H1 (cell line): ENCODE results near the gene ACBD6.

Source experiments
- CHD1 ChIP-seq: IDR thresholded peaks from 2 replicates; pipeline ENCODE4 v1.6.1; 2012; ENCODE audit warnings: low read depth, low read length, improper control_type of control experiment
- POLR2A ChIP-seq, 2 experiments: IDR thresholded peaks; 1 replicate in 1 of 2; 2 replicates in 1 of 2; pipeline ENCODE4 v1.6.1; 2011; ENCODE audit warnings: low read depth in 2 of 2, low read length in 2 of 2, mild to moderate bottlenecking in 2 of 2; ENCODE audit errors: control extremely low read depth in 1 of 2
- POLR2AphosphoS5 ChIP-seq: IDR thresholded peaks from 2 replicates; pipeline ENCODE4 v1.6.1; 2011; ENCODE audit warnings: low read depth, low read length
- RFX5 ChIP-seq: IDR thresholded peaks from 2 replicates; pipeline ENCODE4 v1.6.1; 2011; ENCODE audit warnings: low read depth, low read length, improper control_type of control experiment, borderline replicate concordance
- RNF2 ChIP-seq: fragments of 200-900, 300-1000 bp; sonication (generic); IDR thresholded peaks from 2 replicates; pipeline ENCODE4 v1.7.1; 2016; ENCODE audit warnings: borderline replicate concordance, low read depth, mild to moderate bottlenecking, antibody characterized with exemption, low read length; ENCODE audit not compliant: poor library complexity, severe bottlenecking; ENCODE audit errors: missing control alignments
- TCF12 ChIP-seq: IDR thresholded peaks from 2 replicates; pipeline ENCODE4 v1.6.1; 2011; ENCODE audit warnings: low read depth, mild to moderate bottlenecking, low read length
- TEAD4 ChIP-seq: IDR thresholded peaks from 2 replicates; pipeline ENCODE4 v1.6.1; 2012; ENCODE audit warnings: low read depth, low read length, inconsistent platforms, mixed read lengths

DNA sequence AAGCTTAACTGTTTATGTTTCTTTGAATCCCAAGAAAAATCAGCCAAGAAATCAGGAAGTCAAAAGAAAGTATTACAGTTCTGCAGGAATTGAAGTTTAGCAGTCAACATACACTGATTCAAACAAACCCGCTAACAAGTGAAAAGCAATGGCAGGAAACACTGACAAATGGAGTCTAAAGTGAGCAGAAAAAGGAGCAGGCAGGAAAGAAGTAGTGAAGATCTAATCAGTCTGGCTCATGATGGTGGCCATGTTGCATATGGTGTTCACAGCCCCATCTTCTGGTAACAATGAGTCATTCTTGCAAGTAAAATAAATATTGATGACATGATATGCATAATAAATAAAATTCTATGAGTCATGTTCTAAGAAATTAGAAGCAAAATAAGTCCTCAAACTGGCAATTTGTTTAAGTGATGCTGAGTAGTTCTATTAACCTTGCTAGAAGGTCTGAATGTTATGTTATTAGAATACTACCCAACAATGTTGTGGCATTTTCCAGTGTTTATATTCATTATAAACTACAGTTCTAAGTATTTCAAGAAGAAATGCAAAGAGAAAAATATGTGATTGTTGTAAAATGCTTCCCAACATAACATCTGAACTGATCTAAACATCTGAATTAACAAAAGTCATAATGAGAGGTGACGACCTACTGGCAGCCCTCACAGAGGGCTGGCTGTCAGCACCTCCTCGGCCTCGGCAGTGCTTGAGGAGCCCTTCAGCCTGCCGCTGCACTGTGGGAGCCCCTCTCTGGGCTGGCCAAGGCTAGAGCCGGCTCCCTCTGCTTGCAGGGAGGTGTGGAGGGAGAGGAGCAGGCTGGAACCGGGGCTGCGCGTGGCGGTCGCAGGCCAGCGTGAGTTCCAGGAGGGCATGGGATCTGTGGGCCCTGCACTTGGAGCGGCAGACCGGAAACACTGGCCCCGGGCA is 5.7 kb upstream of the ACBD6 start:
- TF ChIP-seq TCF12 = no peak
- no peak for TF ChIP-seq POLR2A (IDR thresholded peaks at IDR 0.05; ENCODE audit: control extremely low read depth in 1 of 2, low read depth in 2 of 2, low read length in 2 of 2)
- TF ChIP-seq CHD1 = no peak
- no peak for TF ChIP-seq RNF2
- no peak for TF ChIP-seq POLR2AphosphoS5
- TF ChIP-seq TEAD4 = no peak
- no peak for TF ChIP-seq RFX5
